Activated T-cell treated with anti-CD3 and anti-CD28 coated beads for 4 hours (primary cell): ENCODE results near the gene COL27A1.
A peak's percentile ranks its signal among the peaks of the same experiment; 100 is the strongest.

Source experiments
- DNase-seq: peaks from one replicate; pipeline ENCODE4 v3.0.0-alpha.2; 2020

The COL27A1 gene

DNA sequence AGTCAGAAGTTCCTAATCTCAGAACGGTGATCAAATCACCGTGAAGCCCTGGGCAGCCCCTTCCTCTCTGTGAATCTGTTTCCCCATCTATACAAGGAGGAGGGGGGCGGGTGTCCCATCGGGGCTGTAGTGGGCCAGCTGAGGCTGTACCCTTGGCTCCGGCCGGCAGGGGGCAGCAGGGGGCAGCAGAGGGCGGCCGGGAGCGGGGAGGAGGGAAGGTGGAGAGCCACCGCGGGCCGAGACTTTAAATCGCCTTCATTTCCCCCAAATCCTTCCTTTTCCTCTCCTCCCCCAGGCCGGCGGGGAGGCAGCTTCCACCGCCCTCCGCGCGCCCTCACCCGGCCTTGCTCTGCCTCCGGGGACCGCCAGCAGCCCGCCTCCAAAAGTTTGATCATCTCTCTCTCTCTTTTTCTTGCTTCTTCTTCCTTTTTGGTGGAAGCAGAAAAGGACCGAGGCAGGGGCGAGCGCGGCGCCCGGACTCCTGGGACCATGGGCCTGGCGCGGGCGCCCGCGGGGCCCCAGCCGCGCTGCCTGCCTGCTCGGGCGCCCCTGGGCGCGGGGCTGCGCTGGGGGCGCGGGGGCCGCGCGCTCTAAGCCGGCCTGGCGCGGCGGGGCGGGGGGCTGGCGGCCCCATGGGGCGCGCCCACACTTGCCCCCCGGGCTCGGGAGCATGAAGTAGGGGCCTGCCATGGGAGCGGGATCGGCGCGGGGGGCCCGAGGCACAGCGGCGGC lies at the start of gene COL27A1:
Gene COL27A1, plus strand, starts transcription at position 275 of the 732 bp plus-strand sequence. Its CDS starts 414 bp downstream, at position 689.
- DNase-seq, result peak; percentile 79

GRCh38 chr9:114107286-114108001 lies 47.9 kb upstream of the COL27A1 start:
- DNase-seq, result no peak

GRCh38 chr9:114108016-114108833 lies 47.1 kb upstream of the COL27A1 start:
- DNase-seq, result peak; percentile 40

GRCh38 chr9:114109124-114109523 lies 46.2 kb upstream of the COL27A1 start:
- no peak for DNase-seq

DNA sequence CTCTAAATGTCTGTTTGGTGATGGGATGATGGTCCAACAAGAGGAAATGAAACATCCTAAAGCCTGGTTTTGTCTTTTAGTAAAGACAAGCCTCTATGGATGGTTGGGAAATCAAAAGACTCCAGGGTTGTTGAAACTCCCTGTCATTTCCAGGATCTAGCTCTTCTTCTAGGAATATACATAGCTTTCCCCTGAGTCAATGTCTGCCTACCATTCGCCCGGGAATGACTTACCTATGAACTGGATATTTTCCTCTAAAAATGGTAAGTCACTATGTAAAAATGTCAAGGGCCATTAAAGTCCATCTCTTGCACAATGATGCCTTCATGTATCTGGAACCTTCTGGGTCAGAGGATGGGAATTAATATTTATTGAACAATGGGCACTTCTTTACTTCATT lies 45.2 kb upstream of the COL27A1 start:
- no peak for DNase-seq

DNA sequence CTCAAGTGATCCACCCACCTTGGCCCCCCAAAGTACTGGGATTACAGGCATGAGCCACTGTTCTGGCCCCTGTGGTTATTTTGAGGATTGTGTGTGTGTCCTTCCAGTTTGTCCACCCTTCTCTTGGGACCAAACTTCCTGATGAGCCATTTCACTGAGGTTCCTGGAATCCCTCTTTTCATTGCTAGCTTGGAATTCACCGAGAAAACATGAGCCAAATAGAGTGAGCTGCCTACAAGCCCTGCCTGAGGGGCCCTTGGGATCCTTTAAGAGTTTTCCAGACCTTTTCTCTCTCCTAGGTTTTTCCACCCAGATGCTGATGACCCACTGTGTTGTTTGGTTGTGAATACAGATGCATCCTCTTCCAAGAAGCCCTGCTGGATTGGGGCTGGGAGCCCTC lies 43.0 kb upstream of the COL27A1 start:
- no peak for DNase-seq

DNA sequence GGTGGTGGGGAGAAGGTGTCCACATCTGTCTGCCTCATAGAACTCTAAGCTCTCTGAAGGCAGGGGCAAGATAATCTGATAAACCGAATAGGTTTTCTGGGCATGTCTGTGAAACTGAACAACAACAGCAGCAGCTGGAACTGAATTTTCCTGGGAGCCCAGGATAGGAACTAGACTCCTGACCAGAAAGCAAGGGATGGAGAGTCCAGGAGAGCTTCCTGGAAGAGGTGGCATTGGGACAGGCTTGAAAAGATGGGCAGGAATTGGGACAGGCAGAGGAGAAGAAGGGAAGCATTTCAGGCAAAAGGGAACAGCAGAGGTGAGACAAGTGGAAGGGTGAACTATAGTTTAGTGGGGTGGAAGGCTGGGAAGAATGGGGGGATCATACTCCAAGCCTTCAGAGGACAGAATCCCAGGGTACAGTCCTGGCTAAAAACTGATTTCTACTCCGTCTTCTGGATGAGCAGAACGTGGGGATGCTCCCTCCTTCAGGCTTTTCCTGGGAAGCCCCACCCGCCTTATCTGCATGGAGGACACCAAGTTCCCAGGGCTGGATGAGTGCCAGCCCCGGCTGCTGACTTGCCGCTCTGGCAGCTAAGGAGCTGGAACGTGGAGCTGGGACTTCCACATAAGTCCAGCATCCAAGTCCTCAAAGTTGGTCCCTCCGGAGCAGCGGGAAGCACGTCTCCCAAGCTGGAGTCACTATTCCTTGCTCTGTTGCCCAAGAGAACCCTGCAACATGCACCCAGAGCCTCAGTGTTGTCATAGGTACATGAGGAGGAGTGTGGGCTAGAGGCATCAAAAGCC lies 42.4 kb upstream of the COL27A1 start:
- DNase-seq, result no peak

DNA sequence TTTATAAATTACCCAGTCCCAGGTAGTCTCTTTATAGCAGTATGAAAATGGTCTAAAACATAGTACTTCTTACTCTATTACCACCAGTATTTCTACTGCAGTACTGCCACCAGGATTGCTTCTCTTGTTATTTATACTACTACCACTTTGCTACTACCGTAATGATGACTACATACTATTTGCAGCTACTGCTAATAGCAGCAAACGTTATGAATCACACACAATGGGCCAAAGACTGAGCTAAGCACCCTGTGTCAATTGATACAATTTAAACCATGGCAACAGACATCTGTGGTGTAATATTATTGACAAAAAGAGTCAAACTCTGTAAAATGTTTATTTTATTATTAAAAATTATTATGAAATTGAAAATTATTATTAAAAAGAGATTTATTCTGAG lies 41.0 kb upstream of the COL27A1 start:
- DNase-seq, result no peak

- DNase-seq, result no peak
Measured at GRCh38 chr9:114115654-114116125, 39.6 kb upstream of the COL27A1 start.

- no peak for DNase-seq
Measured at GRCh38 chr9:114116126-114116747, 39.1 kb upstream of the COL27A1 start.

DNA sequence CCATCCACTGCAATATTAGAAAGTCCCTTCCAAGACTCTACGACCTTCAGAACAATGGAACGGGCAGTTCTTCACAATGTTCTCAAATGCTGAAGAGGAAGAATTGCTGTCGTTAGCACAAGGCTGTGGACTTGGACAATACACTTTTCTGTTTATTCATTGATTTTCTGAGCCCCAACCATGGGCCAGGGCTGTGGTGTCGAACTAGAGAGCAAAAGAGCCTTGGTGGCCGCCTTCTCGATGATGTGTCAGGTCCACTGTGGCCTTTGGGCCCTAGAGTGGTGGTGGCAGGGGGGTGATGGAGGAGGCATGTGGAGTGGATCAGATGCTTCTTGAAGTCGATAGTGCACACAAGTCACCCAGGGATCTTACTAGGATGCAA lies 37.7 kb upstream of the COL27A1 start:
- DNase-seq, result no peak

DNA sequence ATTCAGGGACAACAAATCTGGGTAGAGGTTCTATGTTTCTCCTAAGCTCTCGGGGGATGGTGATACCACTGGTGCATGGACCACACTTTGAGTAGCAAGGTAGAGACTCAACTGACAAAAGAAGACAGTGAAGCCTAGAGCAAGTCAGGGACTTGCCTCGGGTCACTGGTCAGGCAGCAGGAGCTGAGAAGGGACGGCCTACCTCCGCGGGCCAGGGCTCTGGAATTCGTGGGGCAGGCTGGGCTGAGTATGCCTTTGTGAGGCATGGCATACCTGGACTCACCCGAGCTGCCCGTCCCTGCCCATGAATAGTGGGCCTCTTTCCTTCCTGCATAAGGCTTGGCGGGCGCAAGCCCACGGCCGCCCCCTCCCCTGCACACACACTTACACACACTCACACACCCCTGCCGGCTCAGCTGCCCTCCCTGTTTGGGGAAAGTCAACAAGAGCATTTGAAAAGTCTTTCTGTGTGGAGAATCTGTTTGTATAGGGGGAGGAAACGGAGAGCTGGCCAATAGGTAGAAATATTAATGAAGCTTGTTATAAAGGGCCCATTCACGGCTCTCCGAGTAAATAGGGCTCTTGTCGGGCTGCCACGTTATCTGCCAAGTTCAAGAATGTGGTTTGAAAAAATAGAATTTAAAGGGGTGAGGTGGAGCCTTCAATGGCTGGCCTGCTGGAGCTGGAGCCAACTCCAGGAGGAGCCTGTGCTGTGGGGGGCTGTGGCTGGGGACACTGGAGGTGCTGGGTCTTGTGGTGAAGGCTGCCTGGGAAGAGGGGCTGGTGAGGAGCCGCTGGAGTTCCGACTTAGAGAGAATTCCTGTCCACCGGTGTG lies 37.1 kb upstream of the COL27A1 start:
- DNase-seq, result no peak

- no peak for DNase-seq
Measured at GRCh38 chr9:114119242-114120191, 35.8 kb upstream of the COL27A1 start.

DNA sequence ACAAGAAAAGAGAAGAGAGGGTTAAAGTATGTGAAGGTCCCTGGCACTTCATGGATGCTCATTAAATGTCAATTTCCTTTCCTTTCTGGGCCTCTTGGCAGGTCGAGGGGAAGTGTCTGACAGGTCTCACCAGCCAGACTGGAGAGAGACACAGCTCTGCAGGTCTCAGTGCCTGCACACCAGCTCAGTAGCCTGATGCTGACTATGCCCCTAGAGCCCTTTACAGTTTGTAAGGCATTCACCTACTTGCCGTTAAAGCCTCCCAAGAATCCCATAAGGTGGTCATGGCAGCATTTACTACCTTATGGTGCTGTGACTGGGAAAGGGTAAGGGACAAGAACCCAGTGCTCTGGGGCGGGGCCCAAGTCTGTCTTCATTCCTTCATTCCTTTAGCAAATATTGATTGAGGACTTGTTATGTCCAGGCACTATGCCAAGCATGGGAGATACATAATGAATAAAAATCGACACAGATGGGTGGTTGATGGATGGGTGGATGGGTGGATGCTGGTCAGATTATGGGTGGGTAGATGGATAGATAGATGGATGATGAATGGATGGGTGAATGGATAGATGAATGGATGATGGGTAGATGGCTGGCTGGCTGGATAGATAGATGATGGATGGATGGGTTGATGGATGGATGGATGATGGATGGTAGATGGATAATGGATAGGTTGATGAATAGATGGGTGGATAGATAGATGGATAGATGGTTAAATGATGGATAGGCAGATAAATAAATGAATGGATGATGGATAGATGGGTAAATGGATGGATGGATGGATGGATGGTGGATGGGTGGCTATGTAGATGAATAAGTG lies 34.9 kb upstream of the COL27A1 start:
- DNase-seq, result no peak

DNA sequence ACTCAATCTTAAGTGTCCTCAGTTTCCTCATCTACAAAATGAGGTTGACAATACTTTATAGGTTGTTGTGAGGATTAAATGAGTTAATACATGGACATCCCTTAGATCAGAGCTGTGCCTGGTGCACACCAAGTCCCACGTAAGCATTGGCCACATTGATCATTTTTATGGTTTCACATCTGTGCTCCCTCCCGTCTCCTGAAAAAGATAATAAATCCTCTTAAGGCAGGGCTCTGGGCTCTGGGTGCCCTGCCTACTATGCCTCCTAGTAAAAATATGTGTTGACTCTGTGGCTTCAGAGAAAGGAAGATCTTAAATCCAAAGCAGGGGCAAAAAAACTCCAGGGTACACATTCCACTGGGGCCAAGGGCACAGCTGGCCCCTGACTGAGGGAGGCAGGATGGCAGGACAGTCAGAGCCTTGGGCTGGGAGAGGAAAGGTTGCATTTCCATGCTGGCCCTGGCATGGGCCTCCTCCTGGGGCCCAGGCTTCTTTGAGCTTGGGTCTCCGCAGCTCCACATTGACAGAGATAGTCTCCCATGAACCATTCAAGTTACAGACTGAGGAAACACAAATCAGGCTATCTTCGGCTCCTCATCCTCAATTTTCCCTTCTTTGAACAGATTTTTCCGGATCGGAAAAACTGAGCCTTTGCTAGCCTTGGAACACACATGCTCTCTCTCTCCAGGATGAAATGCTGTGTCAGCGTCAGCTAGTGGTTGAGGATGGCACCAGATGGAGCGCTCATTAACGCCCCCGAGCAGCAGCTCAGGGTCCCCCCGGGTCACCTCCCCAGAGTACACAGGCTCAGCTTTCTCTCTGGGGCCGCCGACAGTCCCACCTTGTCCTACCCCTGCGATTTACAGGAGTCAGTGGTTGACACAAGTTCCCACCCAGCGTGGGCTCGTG lies 33.9 kb upstream of the COL27A1 start:
- DNase-seq, result no peak

DNA sequence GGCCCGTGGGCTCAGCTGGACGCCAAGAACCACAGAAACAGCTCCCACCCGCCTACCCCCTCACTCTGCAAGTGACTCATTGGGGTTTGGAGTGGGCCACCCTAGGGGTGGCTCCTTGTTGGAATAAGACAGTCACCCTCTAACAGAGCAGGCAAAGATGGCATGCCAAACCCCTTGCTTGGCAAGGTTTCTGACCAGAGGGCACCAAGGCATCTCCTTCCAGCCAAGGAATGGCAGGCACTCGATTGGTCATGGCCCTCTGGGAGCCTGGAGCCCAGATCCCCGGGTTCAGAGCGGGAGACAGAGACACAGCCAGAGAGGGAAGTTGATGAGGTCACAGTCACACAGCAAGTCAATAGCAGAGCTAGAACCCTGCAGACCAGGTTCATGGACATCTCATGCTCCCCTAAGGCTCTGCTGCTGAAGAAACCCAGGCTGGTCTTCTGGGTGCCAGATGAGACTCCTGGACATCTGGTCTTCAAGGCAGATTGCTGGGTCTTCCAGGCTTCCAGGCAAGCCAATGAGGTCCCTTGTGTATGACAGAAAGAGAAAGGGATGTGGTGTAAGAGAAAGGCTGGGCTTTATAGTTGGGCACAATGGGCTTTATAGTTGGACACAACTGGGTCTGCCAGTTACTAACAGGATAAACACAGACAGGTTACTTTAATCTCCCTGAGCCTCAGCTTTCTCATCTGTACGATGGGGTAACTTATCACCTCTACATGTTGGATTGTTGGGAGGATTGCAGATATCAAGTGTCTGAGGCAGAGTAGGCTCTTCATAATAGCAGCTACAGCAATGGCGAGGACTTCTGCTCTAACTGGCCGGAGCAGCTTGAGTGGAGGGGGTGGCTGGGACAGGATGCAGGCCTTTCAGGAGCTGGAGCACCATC lies 33.0 kb upstream of the COL27A1 start:
- DNase-seq, result no peak
